Anterior cingulate cortex (tissue), 58 donors: ENCODE measurements around the gene MAN1A1.
"Not testable (repeated sequence)": the region's sequence is repeated elsewhere in the genome, so short reads cannot be mapped to it uniquely, and the experiment has no call there.

Experiments
- DNase-seq, 58 donors: peaks; one replicate each; lab custom pipeline; 2025; lab: John Stamatoyannopoulos, UW

The MAN1A1 gene

DNA sequence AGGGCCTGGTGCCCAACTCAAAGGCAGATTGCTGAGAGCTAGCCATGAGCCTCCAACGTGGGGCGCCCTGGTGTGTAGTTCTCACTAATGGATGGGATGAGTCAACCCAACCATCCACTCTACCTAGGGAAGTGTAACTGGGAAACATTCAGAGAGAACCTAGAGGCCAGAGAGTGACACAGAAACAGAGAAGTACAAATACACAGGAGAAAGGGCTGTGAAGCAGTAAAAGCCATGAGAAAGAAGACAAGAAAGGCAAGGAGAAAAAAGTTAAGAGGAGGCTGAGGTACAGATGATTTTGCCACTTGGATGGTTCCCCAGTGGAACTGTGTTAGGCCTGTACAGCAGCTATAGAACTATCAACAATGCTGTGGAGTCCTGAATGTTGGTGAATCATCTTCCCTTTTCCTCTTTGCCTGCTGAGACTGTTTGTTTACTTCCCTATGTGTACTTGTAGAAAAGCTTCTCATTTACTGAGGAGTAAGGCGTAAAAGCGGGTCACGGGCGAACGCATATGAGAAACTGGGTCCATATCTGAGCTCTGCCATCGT is 39.0 kb downstream of the MAN1A1 start:
- no peak for DNase-seq

- no peak for DNase-seq
Measured at GRCh38 chr6:119308991-119309657, 40.4 kb downstream of the MAN1A1 start.

- DNase-seq: no peak
Measured at GRCh38 chr6:119308048-119308570, 41.5 kb downstream of the MAN1A1 start.

GRCh38 chr6:119307056-119307455 is 42.5 kb downstream of the MAN1A1 start:
- DNase-seq: no peak

- DNase-seq: no peak
Measured at GRCh38 chr6:119306396-119306968, 43.1 kb downstream of the MAN1A1 start.

DNA sequence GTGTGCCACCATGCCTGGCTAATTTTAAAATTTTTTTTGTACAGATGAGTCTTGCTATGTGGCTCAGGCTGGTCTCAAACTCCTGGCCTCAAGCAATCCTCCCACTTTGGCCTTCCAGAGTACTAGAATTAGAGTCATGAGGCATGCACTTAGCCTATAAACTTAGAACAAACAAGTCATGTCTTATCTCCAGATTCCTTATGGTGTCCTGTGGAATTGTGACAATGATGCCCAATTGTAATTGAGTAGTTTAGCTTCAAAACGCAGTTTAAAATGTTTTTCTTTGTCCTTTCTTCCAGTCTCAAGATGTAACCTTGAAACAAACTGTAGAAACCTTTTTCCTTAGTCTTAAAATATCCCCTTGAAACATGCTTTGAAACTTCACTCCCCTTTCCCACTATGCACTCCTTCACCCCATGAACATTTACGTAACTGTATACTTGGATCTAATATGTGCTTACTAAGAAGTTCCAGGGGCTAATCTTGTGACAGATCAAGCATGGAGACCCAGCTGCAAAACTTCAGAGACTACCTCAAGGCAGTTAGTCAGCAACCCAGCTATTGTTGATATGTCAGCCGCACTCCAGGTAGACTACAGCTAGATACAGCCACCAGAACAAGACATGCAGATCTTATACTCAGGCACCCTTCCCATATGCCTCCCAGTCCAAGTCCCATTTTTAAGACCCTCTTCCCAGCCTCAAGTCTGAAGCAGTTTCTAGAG is 46.2 kb downstream of the MAN1A1 start:
- DNase-seq: no peak

DNA sequence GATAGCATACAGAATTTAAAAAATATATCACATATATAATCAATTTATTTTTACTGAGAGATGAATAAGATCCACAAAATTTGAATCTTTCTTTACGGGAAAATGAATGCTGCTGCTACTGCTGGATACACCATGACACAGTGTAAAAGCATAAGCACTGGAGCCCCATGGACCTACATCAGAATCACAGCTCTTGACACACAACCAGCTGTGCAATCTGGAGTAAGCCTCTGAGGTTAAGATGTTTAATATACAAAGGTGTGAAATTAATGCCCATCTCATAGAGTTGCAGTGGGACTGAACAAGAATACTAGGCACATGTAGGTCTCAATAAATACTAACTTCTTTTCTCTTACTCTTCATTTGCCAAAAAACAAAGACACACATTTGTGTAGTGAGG is 48.1 kb downstream of the MAN1A1 start:
- no peak for DNase-seq

GRCh38 chr6:119299694-119300093 is 49.9 kb downstream of the MAN1A1 start:
- no peak for DNase-seq

DNA sequence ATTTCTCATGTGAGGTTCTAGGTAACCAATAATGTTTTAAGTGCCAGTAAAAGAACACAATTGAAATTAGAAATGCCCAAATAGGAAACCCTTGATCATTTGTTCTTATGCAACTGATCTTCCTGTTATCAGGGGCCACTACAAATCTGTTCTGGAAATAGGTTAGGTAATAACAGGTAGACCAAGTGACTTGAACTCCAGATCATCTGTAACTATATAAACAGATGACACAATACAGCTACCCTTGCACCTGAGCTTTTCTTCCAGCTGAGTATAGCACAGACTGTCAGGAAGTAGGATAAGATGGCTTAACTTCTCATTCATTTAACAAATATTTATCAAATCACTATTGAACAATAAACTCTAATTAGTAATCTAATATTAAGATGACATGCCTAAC is 52.5 kb downstream of the MAN1A1 start:
- no peak for DNase-seq

DNA sequence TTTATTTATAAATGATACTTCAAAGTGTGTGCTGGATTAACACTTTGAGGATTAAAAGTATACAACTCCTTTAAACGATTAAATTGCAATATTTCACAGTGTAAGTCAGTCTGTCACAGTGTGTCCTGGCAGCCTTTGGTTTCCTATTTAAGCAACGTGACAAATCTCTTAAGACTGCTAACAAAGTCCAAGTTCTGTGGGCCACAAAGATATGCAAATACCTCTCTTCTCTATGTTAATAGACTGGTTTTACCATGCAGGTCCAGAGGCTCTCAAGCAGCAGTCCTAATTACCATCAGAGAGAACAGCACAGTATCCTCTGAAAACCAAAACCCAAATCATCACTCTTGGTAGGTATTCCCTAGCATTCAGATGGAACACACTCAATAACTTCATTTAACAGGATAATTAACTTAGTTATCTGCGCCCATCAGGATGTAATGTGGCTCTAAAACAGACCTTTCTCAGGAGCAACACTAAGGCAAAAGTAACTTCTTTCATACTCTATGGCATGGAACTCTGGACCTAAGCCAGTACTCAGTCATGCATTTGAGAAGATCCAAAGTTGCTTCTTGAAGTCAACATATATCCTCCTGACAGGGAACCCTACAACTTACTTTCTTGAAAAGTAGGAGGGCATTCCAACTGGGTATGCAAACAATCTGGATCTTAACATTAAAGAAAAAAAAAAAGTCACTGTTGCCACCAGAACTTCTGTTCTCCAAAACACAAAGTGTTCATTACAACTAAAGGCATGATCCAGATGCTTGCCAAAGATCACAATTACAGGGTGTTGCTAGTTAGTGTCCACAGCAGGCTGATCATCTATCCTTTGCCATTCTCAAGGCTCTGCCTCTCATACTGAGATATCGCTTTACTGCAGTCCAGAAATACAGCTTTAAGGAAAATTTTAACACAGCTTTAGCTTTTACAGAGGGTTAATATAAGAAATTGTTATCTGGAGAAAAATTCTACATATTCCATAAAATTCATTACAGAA is 53.2 kb downstream of the MAN1A1 start:
- DNase-seq: no peak

- DNase-seq: no peak
Measured at GRCh38 chr6:119294984-119295383, 54.6 kb downstream of the MAN1A1 start.

- not testable (repeated sequence) for DNase-seq
Measured at GRCh38 chr6:119291060-119291459, 58.5 kb downstream of the MAN1A1 start.

- no peak for DNase-seq
Measured at GRCh38 chr6:119290306-119290705, 59.3 kb downstream of the MAN1A1 start.

DNA sequence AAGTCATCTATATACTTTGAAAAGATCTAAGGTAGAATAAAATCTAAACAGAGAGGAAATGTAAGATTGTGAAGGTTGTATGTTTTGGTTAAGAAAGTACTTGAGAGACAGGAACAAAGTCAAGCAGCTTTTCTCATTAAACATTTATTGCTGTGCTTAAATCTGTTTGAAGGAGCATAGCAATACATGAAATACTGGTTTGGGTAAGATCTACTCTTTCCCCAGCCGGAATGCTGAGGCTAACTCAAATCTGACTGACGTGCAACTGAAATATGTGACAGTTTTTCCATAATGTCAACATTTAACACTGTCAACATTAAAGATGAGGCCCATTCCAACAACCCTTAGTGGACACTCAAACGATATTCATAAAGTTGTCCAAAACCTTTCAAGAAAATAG is 59.9 kb downstream of the MAN1A1 start:
- DNase-seq: no peak

DNA sequence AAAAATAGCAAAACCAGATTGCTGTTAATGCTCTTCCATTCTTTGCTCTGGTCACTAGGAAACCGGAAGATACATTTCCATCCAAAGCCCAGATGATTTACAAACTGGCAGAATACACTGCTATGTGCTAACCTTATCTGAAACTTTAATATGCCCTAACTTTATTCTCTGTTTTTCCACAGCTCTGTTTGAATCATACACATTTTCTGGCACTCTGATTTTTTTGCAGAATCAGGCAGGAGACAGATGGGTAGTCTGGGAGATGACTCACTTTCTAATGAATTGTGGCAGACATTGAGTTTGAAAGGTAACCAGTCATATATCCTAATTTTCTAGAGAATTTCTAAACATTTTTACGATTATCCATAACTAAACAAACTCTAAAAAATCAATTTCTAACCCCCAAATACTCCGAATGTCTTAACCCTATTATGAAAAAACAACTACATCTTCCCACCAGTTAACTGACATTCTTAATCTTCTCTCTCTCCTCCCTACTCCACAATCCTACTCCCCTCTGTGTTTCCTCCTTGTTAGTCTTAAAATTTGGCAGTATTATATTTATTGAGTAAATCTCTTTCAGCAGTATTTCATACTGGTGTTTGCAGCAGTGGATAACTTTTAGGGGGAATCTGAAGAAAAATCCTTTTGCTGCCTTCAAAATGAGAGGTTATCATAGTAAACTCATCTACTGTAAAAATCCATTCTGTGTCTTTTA is 63.5 kb downstream of the MAN1A1 start:
- peak in 1 of 58 donors; percentile 47 for DNase-seq

DNA sequence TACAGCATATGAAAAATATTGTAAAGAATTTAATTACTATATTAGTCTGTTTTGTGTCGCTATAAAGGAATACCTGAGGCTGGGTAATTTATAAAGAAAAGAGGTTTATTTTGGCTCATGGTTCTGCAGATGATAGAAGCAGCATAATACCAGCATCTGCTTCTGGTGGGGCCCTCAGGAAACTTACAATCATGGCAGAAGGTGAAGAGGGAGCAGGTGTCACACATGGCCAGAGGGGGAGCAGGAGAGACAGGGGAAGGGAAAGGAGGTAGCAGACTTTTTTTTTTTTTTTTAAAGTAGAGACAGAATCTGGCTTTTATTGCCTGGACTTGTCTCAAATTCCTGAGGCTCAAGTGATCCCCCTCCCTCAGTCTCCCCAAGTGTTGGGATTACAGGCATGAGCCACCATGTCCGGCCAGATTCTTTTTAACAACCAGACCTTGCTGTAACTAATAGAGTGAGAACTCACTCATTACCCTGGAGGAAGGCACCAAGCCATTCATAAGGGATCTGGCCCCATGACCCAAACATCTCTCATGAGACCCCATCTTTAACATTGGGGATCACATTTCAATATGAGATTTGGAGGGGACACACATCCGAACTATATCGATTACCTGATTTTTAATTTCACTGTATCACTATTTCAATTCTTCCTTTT is 64.6 kb downstream of the MAN1A1 start:
- no peak for DNase-seq

DNA sequence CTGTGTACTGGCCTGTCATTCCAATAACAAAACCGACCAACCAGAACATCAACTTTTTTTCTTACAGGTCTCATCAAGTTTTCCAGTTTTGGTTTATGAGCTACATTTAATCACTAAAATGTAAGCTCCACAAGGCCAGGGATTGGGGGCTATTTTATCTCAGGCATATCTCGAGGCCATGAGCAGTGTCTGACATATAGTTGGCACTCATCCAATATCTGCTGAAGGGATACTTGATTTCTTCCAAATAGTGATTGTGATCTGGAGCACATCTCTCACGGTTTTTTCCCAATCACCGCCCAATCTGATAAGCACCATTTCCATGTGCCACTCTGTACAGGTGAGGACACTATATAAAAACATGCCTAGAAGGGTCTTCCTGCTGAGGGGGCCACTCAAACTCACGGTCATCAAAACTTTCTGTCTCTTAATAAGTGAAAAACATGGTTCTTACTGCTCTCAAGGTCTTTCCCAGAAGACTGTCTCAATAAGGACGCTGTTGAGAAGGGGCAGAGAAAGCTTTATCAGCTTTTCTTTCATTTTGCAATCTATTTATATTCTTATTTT is 65.5 kb downstream of the MAN1A1 start:
- DNase-seq: no peak

- DNase-seq: no peak
Measured at GRCh38 chr6:119283214-119283613, 66.3 kb downstream of the MAN1A1 start.

DNA sequence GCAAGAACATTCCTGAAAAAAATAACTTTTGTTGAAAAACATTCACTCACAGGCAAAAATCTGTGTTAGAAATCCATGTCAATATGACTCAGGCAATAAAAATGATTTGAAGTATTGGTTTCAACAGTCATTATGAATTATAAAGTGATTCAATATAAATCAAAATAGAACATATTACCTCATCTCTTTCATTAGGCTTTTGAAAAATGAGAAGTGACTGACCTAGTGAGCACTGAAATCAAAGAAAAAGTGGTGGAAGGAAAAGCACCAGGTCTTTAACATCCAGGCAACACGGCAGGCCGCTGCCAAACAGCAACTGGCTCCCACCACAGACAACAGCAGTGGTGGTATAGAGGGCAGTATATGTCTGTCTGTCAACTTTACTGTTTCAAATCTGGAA is 68.9 kb downstream of the MAN1A1 start:
- no peak for DNase-seq
